ENCODE results near the gene ITGB4.

The ITGB4 gene

GRCh38 chr17:75769536-75769935, 48.3 kb downstream of the ITGB4 start:
- H3K36me3 Mint-ChIP-seq (ENCODE audit: low read depth) = peaks cover 3% of the 10 kb centered on the region
- no peak for TF ChIP-seq CTCF (IDR thresholded peaks at IDR 0.05)

GRCh38 chr17:75771334-75772281, 50.3 kb downstream of the ITGB4 start:
- Mint-ChIP-seq H3K27me3 (ENCODE audit: low read depth, poor library complexity) (peaks cover 7% of the 10 kb centered on the region), H3K36me3 (ENCODE audit: low read depth) (peaks cover 7% of the 10 kb centered on the region), H3K4me1 (peaks cover 38% of the 10 kb centered on the region), H3K9me3 (no peaks in the 10 kb centered on the region), H3K4me3 (no peak overlapping the region), H3K27ac (peak overlapping the region; percentile 43)
- no peak for DNase-seq
- no peak for TF ChIP-seq CTCF (IDR thresholded peaks at IDR 0.05)

More at GRCh38 chr17:75769536-75769935, 48.3 kb downstream of the ITGB4 start:
- peaks cover 14% of the 10 kb centered on the region for H3K27me3 Mint-ChIP-seq (ENCODE audit: low read depth, poor library complexity)
- peaks cover 22% of the 10 kb centered on the region for H3K4me1 Mint-ChIP-seq
- DNase-seq = no peak
- H3K9me3 Mint-ChIP-seq = no peaks in the 10 kb centered on the region
- no peak overlapping the region for H3K4me3 Mint-ChIP-seq
- H3K27ac Mint-ChIP-seq = no peak overlapping the region

GRCh38 chr17:75773121-75773807, 52.0 kb downstream of the ITGB4 start:
- Mint-ChIP-seq H3K36me3 (ENCODE audit: low read depth) (peaks cover 23% of the 10 kb centered on the region), H3K4me1 (peaks cover 55% of the 10 kb centered on the region), H3K9me3 (no peaks in the 10 kb centered on the region), H3K27me3 (ENCODE audit: low read depth, poor library complexity) (peaks cover 7% of the 10 kb centered on the region), H3K27ac (peak overlapping the region; percentile 94), H3K4me3 (no peak overlapping the region)
- DNase-seq = no peak
- TF ChIP-seq CTCF (IDR thresholded peaks at IDR 0.05) = no peak

GRCh38 chr17:75773808-75774470, 52.7 kb downstream of the ITGB4 start:
- Mint-ChIP-seq H3K36me3 (ENCODE audit: low read depth) (peaks cover 30% of the 10 kb centered on the region), H3K4me1 (peaks cover 59% of the 10 kb centered on the region), H3K4me3 (no peak overlapping the region), H3K27ac (no peak overlapping the region), H3K9me3 (no peaks in the 10 kb centered on the region), H3K27me3 (ENCODE audit: low read depth, poor library complexity) (peaks cover 4% of the 10 kb centered on the region)
- TF ChIP-seq CTCF (IDR thresholded peaks at IDR 0.05) = no peak
- DNase-seq = no peak

- no peak for TF ChIP-seq CTCF (IDR thresholded peaks at IDR 0.05)
- DNase-seq = no peak
- peaks cover 4% of the 10 kb centered on the region for H3K27me3 Mint-ChIP-seq (ENCODE audit: low read depth, poor library complexity)
Observed at GRCh38 chr17:75774471-75774990, 53.3 kb downstream of the ITGB4 start.

More at GRCh38 chr17:75774471-75774990, 53.3 kb downstream of the ITGB4 start:
- peaks cover 59% of the 10 kb centered on the region for H3K4me1 Mint-ChIP-seq
- peak overlapping the region; percentile 66 for H3K27ac Mint-ChIP-seq
- H3K9me3 Mint-ChIP-seq = peaks cover under 1% of the 10 kb centered on the region
- H3K4me3 Mint-ChIP-seq = no peak overlapping the region
- H3K36me3 Mint-ChIP-seq (ENCODE audit: low read depth) = peaks cover 32% of the 10 kb centered on the region
